ENCODE measurements around the gene ST7L. TPM values are rescaled to one million over a fixed set of nuclear protein-coding genes. Genes with fewer than 3 reads are reported as not detected.

The ST7L gene
- total and polyA plus RNA-seq, 10 of the 15 experiments (the other 5 are each of a cell fraction or from before 2014, with no cell fraction given) = 3.6 to 13.7 (median 8.9) TPM

DNA sequence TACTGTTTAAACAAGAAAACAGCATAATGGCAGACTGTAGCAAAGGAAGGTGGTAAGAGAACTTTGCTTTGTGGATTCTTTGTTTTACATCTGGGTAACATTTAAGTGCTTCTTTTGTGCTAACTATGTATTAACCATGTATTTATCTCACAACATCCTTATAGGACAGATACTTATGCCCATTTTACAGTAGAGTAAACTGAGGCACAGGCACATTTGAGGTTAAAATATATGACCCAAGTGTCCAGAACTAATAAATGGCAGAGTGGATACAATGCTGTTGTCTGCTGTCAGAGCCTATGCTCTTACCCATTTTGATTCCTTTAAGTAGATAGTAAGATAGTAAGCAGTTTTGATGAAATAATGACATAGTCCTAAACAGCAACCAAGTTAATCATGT lies 7.9 kb upstream of the ST7L start:
- peaks cover 8% of the 10 kb centered on the region; the same call in 1 of the 2 replicates for H3K4me1 ChIP-seq (ENCODE audit: control insufficient read depth, insufficient read depth, low read length)
- H3K4me3 ChIP-seq = no peak overlapping the region
- no peaks in the 10 kb centered on the region for H3K27me3 ChIP-seq (replicated peaks in 1 of 2; ENCODE audit: control insufficient read depth in 2 of 2, insufficient read depth in 2 of 2, low read length in 1 of 2)
- no peak overlapping the region for H3K27ac ChIP-seq (ENCODE audit: control insufficient read depth, insufficient read depth)
- in situ Hi-C loops (cut with MboI) = no loop called here
- H3K4me2 ChIP-seq (ENCODE audit: control insufficient read depth, insufficient read depth) = no peak overlapping the region
- ChIA-PET CTCF (interaction anchor here (1.0 kb wide), 1 partner anchor 9 kb away, joined by 3 read pairs; no protein-coding TSS in a partner anchor), RAD21 (ENCODE audit: unreplicated experiment) (no interaction called here), POLR2A (no interaction called here), SMC1A (ENCODE audit: uncharacterized antibody, unreplicated experiment) (interaction anchor here (0.7 kb wide), 1 partner anchor 44 kb away, joined by 4 read pairs; no protein-coding TSS in a partner anchor)
- intact Hi-C loops (cut with micrococcal nuclease; ENCODE audit: unreplicated experiment) = no loop called here
- H2AFZ ChIP-seq (ENCODE audit: control insufficient read depth, low read depth, low read length) = no peak overlapping the region
- H3K79me2 ChIP-seq (ENCODE audit: control insufficient read depth, insufficient read depth, low read length) = peaks cover 92% of the 10 kb centered on the region
- no peak overlapping the region for H3K9ac ChIP-seq (ENCODE audit: control insufficient read depth, insufficient read depth, low read length)
- BruUV-seq (replicated peaks) = TSS peak; percentile 1
- H4K20me1 ChIP-seq (ENCODE audit: control insufficient read depth, insufficient read depth) = peaks cover 7% of the 10 kb centered on the region
- DNase-seq (ENCODE audit: low read depth, low spot score) = no peak
- H3K9me3 ChIP-seq (replicated peaks; ENCODE audit: control insufficient read depth, insufficient read depth, low read length) = no peaks in the 10 kb centered on the region
- no peak for ATAC-seq
- no peak for FAIRE-seq
- H3K36me3 ChIP-seq (ENCODE audit: control insufficient read depth in 2 of 2, insufficient read depth in 2 of 2, low read length in 1 of 2) = peaks cover 0 to 16% of the 10 kb centered on the region in 2 experiments
- TF ChIP-seq, protein P1, sequence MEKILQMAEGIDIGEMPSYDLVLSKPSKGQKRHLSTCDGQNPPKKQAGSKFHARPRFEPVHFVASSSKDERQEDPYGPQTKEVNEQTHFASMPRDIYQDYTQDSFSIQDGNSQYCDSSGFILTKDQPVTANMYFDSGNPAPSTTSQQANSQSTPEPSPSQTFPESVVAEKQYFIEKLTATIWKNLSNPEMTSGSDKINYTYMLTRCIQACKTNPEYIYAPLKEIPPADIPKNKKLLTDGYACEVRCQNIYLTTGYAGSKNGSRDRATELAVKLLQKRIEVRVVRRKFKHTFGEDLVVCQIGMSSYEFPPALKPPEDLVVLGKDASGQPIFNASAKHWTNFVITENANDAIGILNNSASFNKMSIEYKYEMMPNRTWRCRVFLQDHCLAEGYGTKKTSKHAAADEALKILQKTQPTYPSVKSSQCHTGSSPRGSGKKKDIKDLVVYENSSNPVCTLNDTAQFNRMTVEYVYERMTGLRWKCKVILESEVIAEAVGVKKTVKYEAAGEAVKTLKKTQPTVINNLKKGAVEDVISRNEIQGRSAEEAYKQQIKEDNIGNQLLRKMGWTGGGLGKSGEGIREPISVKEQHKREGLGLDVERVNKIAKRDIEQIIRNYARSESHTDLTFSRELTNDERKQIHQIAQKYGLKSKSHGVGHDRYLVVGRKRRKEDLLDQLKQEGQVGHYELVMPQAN (conservative IDR thresholded peaks at IDR 0.05) = no peak
- TF ChIP-seq KLF5 (IDR thresholded peaks at IDR 0.05; ENCODE audit: partially characterized antibody) = no peak
- TF ChIP-seq, protein P2, sequence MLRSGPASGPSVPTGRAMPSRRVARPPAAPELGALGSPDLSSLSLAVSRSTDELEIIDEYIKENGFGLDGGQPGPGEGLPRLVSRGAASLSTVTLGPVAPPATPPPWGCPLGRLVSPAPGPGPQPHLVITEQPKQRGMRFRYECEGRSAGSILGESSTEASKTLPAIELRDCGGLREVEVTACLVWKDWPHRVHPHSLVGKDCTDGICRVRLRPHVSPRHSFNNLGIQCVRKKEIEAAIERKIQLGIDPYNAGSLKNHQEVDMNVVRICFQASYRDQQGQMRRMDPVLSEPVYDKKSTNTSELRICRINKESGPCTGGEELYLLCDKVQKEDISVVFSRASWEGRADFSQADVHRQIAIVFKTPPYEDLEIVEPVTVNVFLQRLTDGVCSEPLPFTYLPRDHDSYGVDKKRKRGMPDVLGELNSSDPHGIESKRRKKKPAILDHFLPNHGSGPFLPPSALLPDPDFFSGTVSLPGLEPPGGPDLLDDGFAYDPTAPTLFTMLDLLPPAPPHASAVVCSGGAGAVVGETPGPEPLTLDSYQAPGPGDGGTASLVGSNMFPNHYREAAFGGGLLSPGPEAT (IDR thresholded peaks at IDR 0.05; ENCODE audit: low read depth) = no peak
- no peak for TF ChIP-seq NR2C2 (IDR thresholded peaks at IDR 0.05; ENCODE audit: borderline replicate concordance, control insufficient read depth, insufficient read length, low read depth)
- no peak for TF ChIP-seq NFXL1 (IDR thresholded peaks at IDR 0.05; ENCODE audit: borderline replicate concordance)

Data from GM12878 (cell line).